Stimulated activated naive CD4-positive, alpha-beta T cell (primary cell): ENCODE measurements around the gene INAFM1.

Experiments
- DNase-seq, 6 experiments: peaks; one replicate each; lab custom pipeline; 2025; lab: John Stamatoyannopoulos, UW

The INAFM1 gene

DNA sequence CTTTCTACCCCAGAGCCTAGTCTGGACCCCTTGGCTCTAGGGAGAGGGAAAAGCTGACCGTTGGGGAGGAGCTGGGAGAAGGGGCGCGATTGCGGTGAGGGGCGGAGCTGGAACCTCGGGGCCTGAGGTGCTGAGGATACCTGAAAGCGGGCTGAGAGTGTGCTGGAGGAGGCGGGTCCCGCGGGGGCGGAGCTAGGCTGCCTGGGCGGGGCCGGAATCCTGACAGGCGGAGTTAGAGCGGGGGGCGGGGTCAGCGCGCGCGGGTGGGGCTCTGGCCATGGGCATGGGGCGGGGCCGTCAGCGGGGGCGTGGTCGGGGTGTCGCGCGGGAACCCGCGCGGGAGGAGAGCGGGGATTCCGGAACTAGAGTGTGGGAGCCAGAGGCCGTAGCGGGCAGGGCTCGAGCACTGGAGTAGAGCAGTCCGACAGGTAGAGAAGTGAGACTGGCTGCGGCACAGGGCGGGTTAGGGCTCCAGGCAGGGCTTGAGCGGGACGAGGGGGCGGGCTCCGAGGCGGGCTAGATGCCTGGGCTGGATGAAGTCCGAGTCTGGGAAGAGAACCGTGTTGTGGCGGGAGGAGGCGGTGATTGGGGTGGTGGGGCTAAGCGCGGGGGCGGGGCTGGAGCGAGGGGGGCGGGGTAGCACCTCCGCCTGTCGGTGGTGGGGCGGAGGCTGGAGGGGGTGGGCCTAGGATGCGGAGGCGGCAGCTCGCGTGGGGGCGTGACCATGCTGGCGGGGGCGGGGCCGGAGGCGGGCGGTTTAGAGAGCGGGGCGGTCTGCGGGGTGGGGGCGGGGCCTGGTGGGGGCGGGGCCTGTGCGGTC lies at the start of gene INAFM1:
Gene INAFM1, plus strand, starts transcription at position 815 of the 820 bp plus-strand sequence. CDS start 35 bp downstream, outside the sequence.
- DNase-seq: peak; percentile 97 to 100 (median 99)

DNA sequence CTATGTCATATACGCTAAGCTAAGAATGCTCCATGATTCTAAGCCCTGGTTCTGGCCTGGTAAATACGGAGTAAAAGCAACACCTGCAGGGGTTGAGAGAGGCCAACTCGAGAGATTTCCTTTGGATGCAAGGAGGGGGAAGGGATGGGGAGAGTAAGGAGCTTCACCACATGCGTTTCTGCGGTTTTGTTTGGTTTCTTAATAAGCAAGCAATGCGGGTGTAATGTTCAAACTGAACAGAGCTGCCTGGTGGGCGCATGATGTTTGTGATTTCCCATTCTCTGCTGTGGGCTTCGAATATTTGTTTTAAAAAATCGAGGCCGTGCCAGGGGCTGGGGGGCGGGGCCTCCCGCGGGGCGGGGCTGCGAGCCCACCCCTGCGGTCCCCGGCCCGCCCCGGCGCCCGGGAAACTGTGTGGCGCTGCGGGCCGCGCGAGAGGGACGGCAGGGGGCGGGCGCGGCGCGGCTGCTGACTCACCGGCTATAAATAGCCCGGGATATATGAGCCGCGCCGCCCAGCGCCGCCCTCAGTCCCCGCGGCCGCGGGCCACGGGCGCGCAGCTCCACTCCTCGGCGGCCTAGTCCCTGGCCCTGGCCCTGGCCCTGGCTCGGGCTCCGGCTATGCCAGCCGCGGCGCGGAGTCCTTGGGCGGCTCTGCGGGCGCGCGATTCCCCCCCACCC lies 48.8 kb upstream of the INAFM1 start:
- DNase-seq: peak; percentile 68 to 85 (median 84)

DNA sequence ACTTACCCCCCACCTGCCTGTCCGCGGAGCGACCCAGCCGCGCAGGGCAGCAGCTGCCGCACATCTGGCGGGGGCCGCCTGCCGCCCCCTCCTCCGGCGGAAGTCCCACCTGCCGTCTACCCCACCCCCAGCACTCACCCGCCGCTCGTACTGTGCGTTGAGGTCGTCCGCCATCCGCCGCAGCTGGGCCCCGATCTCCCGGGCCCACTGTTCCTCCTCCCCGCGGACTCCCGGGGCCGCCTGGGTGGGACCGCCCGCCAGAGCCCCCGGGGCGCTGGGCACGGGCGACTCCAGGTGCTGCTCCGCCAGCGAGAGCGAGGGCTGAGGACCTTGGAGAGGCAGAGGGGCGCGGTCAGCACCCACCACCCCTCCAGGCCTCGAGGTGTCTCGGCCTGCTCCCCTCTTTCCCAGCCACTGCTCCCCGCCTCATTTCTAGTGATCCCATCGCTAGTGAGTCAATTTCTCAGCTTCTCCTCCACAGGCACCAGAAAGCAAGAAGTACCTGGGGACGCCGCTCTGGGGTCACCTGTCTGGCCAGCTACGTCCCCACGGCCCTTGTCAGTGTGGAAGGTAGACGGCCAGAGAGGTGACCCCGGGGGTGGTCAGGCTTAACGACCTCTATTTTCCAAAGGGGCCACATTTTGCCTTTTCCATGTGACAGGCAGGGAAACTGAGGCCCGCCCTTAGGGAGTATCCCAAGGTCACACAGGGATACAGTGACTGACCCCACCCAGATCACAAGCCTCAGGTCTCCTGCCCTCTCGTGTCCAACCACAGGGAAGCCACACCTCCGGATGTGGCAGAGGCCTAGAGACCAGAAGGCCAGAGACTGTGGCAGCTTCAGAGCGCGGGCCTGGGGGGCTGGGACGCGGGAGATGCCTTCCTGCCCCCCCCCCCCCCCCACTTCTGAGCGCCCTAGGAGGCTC lies 48.0 kb upstream of the INAFM1 start:
- DNase-seq: peak in 5 of 6 experiments; percentile 23 to 55 (median 37)

DNA sequence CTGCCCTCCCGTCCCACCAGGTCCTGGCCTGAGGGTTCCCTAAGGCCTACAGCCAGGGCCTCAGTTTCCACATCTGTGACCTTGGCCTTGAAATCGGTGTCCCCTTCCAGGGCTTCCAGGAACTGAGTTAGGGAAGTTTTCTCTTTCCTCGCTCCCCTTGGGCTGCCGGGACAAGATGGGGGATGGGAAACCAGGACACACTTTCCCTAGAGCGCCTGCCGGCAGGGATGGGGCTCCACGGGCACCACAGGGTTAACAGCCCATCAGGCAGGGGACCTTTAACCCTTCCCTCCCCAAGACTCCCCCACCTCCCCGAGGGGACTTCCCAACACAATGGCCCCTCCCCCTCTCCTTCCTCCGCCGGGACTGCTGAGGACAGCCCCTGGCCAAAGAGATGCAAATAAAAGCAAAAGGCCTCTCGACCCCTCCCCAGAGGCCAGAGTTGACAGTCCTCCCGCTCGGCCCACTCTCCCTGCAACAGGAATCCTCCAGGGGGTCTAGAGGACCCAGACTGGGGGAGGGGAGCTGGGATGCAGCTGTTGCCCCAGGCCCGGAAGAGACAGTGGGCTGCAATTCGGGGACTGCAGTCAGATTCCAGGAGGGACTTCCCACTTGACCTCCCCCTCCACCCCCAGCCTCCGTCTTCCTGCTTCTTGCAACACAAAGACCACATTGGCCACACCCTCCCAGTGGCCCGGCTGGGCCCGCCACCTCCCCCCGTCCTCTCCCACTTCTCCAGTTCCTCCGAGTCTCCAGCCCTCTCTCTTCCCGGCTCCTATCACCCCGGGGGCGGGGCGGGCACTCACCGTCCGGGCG lies 47.1 kb upstream of the INAFM1 start:
- DNase-seq: peak in 5 of 6 experiments; percentile 24 to 48 (median 33)

DNA sequence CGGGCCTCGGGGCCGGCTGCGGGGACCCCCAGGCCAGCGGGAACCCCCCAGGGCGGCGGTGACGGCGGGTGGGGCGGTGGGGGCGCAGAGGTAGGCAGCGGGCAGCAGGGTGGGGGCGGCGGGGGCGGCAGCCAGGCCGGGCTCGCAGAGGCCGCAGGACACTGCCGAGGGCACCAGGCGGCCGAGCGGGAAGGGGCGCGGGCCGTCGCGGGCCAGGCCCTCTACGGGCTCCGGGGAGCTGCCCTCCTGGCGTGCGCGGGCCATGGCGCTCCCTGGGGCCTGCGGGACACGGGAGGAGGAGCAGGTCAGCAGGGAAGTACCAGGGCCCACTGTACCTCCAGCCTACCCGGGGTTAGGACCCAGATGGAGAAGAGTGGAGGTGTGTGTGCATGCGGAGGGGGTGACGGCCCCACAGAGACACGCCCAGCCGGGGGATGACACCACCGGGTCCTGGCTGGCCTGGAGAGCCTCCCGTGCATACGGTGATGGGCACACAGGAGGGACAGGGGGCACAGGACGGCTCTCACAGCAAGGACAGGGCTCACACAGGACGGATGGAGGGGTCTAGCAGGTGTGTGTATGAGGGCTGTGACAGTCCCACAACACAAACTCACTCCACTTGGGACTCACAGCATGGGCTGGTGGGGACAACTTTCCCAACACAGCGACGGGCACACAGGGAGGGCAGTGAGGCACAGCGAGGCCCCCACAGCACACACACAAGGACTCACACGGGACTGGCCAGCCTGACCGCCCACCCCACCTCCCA lies 46.3 kb upstream of the INAFM1 start:
- peak in 5 of 6 experiments; percentile 17 to 61 (median 36) for DNase-seq

DNA sequence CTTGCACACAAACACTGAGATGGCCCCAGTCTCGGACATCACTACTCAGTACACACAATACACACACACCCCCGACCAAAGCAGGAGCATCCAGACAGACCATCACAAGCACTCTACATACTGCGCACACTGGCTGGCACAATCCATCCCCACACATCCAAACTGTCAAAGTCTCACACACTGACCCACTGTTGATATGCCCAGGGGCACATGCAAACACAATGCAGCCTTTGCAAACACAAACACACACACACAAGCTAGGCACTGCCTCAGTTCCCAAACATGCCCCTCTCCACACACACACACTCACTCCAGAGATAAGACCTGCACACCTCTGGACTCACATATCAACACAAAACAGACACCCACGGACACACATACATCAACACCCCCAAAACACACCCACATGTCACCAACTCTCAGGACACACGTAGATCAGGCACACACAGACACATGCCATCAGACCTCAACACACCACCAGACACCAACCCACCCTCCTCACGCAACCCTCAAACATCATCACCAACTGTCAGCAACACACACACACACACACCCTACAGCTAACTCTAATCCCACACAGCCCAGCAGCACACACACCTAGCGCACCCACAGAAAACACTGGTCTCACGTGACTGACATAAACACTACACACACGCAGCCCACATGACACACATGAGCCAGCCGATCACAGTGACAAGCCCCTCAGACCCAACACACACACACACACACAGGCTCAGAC lies 45.6 kb upstream of the INAFM1 start:
- peak in 4 of 6 experiments; percentile 22 to 61 (median 52) for DNase-seq

DNA sequence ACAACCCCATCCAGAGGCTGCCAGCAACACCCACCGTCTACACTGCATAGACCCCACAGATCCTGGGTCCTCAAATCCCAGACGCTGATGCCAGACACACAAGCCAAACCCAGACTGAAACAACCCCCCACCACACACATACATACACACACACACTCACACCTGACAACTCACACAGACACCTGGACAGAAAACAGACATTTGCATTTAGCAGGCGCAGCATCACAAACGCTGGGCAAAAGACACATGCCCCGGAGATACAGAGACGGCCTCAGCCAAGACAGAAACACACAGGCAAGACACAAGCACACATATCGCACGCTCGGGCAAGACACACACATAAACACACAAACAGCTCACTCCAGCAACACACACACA lies 45.0 kb upstream of the INAFM1 start:
- DNase-seq: peak in 3 of 6 experiments; percentile 29 to 68 (median 61)

DNA sequence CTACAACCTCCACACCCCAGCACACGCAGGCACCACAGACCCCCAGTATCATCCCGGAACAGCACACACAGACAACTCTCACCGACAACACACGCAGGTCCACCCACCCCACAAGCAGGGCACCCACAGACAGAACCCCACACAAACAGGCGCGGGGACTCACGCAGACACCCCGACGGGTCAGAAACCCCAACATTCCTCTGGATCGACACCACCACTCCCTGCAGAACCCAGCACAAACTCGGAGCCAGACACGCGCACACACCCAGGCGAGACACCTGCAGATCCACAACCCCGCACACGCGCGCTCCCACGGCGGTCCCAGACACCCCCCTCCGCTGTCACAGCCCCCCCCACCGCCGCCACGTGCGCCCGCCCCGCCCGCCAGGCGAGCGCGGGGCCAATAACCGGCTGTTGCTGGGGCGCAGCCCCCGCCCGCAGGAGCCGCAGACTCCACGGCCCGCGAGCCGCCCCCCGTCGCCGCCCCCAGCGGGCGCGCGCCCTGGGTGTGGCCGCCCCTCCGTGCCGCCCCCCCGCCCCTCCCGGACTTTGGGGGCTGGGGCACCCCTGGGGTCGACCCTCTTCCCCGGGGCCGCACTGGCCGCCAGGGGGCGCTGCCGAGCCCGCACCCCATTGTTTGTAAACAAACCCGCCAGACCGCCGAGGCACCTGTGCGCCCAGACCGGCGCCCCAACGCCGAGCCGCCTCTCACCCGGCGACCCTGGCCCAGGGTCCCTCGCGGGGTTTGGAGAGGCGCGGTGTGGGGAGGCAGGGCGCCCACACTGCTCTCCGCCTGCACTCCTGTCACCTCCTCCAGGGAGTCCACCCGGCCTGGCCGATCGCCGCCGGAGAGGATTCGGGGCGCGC lies 44.4 kb upstream of the INAFM1 start:
- DNase-seq: peak; percentile 78 to 90 (median 86)

DNA sequence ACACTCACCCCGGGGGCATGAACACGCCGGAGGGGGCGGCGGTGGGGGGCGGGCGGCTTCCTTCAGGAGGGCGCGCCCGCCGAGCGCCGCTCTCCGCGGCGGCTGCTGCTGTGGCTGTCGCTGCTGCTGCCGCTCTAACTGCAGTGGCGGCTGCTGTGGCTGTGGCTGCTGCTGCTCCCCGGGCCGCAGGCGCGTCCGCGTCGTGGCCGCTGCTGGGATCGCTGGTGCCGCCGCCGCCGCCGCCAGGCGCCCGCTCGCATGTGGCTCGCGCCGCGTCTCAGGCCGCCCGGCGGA lies 43.8 kb upstream of the INAFM1 start, which contains the start of gene BBC3:
Gene BBC3, minus strand, starts transcription at position 279 of the 294 bp plus-strand sequence. CDS start 2,768 bp downstream, outside the sequence.
- DNase-seq: no peak

GRCh38 chr19:47231215-47232054 lies 43.2 kb upstream of the INAFM1 start:
- peak; percentile 70 to 93 (median 84) for DNase-seq

GRCh38 chr19:47232422-47233211 lies 42.1 kb upstream of the INAFM1 start:
- no peak for DNase-seq

DNA sequence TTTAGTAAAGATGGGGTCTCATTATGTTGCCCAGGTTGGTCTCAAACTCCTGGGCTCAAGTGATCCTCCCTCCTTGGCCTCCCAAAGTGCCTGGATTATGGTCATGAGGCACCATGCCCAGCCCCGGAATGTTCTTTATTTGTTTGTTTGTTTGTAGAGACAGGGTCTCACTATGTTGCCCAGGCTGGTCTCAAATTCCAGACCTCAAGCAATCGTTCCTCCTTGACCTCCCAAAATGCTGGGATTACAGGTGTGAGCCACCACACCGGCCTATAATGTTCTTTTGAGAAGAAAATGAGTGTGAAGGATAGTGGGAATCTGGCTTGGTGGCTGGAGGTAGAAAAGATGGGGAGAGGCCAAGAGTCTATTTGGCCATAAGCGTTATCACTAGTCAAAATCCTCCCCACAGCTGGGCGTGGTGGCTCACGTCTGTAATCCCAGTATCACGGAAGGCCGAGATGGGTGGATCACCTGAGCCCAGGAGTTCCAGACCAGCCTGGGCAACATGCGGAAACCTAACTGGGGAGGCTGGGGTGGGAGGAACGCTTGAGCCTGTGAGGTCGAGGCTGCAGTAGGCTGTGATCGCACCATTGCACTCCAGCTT lies 38.5 kb upstream of the INAFM1 start:
- no peak for DNase-seq

GRCh38 chr19:47239152-47239551 lies 35.5 kb upstream of the INAFM1 start:
- DNase-seq: peak in 2 of 6 experiments; percentile 26 to 27

DNA sequence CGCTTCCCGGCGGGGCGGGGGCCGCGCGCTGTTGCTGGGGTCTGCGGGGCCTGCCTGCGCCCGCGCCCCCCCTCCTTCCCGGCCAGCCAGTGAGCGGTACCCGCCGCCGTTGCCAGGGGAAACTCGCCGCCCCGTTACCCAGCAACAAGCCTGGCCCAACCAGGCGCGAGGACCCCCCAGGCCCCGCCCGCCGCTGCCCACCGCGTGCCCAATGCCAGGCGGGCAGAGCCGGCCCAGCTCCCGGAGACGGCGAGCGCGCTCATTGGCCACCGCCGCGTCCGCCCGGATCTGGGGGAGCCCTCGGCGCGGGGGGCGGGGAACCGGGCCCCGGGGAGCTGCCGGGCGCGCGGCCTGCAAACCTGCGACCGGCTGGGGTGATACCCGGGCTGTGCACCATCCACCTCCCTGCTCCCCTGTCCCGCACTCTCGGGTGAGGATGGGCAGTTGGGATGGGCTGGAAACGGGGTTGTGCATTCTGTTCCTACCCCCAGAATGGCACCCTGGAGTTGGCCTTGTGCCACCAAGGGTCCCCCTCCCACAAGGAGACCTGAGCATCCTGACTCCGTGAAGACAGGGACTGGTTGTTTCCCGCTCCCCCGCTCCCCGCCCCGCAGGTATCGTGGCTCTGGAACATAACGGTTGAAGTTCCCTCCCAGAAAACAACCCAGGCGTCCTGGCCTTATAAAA lies 34.9 kb upstream of the INAFM1 start:
- DNase-seq: peak in 5 of 6 experiments; percentile 38 to 74 (median 49)

GRCh38 chr19:47240556-47240955 lies 34.1 kb upstream of the INAFM1 start:
- DNase-seq: no peak
